ENCODE results near the gene CCDC201. TPM values are rescaled to one million over a fixed set of nuclear protein-coding genes. Genes with fewer than 3 reads are reported as not detected.
A peak's percentile ranks its signal among the peaks of the same experiment; 100 is the strongest.

Gene CCDC201
- polyA plus RNA-seq, 12 donors: not detected

DNA sequence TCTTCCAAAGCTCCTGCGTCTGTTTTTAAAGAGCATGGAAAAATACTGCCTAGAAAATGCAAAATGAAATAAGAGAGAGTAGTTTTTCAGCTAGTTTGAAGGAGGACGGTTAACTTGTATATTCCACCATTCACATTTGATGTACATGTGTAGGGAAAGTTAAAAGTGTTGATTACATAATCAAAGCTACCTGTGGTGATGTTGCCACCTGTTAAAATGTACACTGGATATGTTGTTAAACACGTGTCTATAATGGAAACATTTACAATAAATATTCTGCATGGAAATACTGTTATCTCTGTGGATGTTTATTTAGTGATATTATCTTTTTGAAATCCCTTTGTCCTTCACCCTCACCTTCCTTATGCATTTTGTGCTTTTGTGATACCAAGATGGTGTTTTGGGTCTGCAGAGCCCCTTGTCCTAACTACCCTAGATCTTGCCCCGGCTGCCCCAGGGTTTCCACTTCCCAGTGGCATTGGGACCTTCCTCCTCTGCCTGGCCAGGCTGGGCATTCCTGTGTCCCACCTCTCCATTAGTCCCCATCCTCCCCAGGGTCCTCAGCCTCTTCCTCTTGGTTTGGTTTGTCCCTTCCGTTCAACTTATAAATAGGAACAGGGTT lies 20.6 kb upstream of the CCDC201 start:
- DNase-seq: no peak

GRCh38 chr7:45892407-45893035 lies 19.6 kb upstream of the CCDC201 start:
- no peak for DNase-seq

GRCh38 chr7:45891462-45892402 lies 18.9 kb upstream of the CCDC201 start:
- DNase-seq: no peak

DNA sequence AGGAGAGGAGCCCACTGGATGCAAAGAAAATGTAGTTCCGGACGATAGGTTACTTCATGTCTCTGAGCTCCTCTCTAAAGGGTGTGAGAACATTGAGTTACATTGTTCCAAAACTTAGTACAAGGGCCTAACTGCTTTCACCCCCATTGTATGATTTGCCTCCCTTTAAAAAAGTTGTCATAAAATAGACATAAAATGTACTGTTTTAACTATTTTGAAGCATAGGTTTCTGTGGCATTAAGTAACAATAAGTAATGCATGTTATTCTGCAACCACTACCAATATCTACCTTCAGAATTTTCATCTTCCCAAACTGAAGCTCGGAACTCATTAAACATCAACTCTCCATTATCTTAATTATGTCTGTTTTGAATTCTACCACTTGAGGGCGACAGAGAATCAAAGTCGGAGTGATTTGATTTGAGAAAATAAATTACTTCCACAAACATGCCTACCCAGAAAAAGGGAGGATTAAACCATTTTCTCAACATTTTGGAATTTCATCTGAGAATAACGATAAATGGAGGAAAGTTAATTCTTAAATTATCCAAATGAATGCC lies 18.1 kb upstream of the CCDC201 start:
- DNase-seq: peak; percentile 59

- no peak for DNase-seq
Measured at GRCh38 chr7:45890125-45890901, 17.4 kb upstream of the CCDC201 start.

- DNase-seq: no peak
Measured at GRCh38 chr7:45889367-45890067, 16.6 kb upstream of the CCDC201 start.

GRCh38 chr7:45888993-45889366 lies 16.1 kb upstream of the CCDC201 start:
- no peak for DNase-seq

GRCh38 chr7:45888185-45888992 lies 15.5 kb upstream of the CCDC201 start, which contains the start of gene IGFBP1:
IGFBP1 (plus strand) TSS chr7:45888488; CDS start chr7:45888653, 165 bp downstream.
- no peak for DNase-seq

DNA sequence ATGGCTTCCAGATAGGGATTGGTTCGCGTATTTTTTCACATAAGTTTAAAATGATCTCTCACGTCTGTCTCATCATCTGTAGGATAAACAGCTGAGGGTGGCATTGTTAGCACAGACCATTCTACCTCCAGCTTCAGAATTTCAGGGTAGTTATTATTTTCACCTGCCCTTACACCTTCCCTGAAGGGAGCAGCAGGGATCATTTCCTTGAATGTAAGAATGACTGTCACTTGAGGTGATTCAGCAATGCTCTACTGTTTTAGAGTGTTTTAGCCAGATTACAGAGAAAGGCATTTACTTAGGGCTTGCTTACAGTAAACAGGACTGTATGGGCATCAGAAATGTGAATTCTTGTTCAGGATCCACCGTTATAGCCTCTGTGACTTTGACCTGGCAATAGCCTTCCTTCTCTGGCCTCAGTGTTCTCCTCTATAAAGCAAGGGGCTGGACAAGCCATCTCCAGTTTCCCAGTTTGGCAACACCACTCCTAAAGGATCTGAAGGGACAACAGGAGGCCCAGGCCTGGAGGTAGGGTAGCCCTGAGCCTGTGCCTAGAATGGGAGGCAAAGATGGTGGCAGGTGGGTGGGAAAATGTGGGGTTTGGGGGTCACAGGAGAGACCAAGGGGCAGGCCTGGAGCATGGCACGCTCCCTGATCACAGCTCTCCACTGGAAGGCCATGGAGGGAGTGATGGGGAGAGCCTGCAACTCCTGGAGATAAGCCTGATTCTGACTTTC lies 14.2 kb upstream of the CCDC201 start:
- no peak for DNase-seq

DNA sequence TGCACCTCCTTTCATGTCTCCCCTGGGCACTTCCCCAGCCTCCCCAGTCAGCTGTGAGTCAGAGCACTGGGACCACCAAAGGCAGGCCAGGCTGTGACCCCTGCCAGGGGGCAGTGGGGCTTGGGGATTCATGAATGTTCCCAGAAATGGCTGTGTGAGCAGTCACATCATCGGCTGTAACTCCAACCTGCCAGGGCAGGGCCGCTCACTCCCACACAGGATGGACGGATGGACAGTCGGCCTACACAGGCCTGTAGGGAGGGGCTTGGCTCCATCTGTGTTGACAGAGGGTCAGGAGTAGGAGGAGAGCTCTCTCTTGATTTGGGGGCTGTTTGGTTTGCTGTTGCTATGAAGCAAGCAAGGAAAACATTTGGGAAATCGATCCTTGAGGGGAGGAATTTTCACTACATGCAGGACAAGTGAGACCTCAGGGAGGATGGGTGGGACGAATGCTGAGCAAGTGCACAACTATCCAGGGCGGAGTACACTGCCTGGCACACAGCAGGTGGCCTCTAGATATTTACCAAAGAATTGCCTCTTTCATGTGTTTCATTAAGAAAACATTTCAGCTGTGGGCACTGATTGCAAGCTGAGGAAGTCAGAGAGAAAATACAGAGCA lies 12.5 kb upstream of the CCDC201 start:
- DNase-seq: no peak

- DNase-seq: no peak
Measured at GRCh38 chr7:45884136-45884535, 11.3 kb upstream of the CCDC201 start.

- DNase-seq: no peak
Measured at GRCh38 chr7:45882465-45882810, 9.6 kb upstream of the CCDC201 start.

DNA sequence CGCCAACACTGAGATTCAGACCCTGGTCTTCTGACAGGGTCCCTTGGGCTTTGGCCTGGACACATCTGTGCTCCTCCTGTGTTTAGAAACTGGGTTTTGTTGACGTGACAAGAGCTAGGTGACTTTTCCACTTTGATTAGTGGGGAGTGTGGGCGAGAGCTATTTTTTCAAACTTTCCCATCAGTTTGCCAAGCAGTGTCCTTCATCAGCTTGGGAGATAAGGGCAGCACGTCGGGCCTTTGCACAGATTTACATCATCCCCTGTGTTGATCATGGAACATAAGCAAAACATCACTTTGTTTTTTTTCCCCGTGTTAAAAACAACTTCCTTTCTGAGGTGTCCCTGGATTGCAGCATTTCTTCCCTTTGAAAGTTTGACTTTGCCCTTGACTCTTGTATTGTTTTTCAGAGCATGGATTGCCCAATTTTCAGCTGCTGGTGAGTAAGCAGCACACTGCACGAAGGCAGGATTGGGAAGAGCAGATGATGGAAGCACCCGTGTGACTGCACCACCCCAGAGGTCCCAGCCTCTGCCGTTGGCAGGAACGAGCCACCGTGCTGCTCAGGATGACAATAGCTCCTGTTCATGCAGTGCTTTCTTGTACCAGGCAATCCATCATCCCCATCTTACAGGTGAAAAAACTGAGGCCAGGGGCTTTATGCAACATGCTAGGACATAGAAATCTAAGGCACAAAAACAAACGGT lies 9.0 kb upstream of the CCDC201 start:
- DNase-seq: no peak

DNA sequence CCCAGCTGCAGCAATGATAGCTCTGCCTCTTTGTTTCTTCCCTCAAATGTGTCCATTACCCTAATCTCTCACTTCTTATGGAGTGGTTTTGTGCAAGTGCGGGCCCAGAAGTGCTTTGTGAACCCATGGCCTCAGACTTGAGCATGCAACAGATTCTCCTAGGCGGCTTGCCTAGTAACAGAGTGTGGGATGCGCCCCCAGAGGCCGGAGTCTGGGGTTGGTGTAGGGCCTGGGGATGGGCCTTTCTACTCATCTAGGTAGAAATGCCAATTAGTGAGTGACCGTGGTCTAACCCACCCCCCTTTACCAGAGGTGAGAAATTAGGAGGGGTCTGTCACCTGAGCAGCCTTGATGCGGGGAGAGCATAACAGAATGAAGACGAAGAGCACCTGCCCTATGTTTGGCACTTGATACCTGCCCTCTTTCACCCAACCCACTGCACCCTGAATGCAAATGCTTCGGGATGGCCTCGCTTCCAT lies 8.4 kb upstream of the CCDC201 start:
- no peak for DNase-seq

GRCh38 chr7:45880433-45880860 lies 7.6 kb upstream of the CCDC201 start:
- DNase-seq: no peak

DNA sequence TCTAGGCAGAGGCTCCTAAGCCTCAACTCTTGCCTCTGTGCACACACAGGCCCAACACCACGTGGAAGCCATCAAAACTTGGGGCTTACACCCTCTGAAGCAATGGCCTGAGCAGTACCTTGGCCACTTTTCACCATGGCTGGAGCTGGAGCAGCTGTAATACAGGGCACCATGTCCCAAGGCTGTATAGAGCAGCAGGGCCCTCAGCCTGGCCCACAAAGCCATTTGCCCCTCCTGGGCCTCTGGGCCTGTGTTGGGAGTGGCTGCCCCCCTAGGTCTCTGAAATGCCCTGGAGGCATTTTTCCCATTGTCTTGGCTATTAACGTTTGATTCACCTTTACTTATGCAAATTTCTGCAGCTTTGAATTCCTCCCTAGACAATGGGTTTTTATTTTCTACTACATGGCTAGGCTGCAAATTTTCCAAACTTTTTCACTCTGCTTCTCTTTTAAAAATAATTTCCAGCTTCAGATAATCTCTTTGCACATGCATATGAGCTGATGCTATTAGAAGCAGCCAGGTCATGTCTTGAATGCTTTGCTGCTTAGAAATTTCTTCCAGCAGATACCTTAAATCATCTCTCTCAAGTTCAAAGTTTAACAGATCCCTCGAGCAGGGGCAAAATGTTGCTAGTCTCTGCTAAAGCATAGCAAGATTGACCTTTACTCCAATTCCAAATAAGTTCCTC lies 5.7 kb upstream of the CCDC201 start:
- DNase-seq: no peak

GRCh38 chr7:45876519-45876918 lies 3.6 kb upstream of the CCDC201 start:
- no peak for DNase-seq

Measured in muscle of arm (tissue), 12 donors.